GM12892 (cell line): ENCODE measurements around the gene RIPOR2.

Experiments used
- POLR2A ChIP-seq: IDR thresholded peaks from 2 replicates; pipeline ENCODE4 v1.6.1; 2011; ENCODE audit warnings: low read depth, low read length, control low read depth
- POLR2AphosphoS5 ChIP-seq: IDR thresholded peaks from 2 replicates; pipeline ENCODE4 v1.6.1; 2011; ENCODE audit warnings: low read depth, low read length, control low read depth
- TAF1 ChIP-seq: IDR thresholded peaks from 2 replicates; pipeline ENCODE4 v1.6.1; 2011; ENCODE audit warnings: low read depth, mild to moderate bottlenecking, control low read depth, low read length, borderline replicate concordance

- TF ChIP-seq POLR2A (no peak), TAF1 (no peak), POLR2AphosphoS5 (no peak)
Observed at GRCh38 chr6:24849713-24850112, 86.0 kb downstream of the RIPOR2 start.
